Mucosa of descending colon (tissue), 3 donors: ENCODE results near the gene KATNB1. TPM values are rescaled to one million over a fixed set of nuclear protein-coding genes. Genes with fewer than 3 reads are reported as not detected.
A peak's percentile ranks its signal among the peaks of the same experiment; 100 is the strongest.

ENCODE experiments used
- ATAC-seq: fragments of 200-7000 bp; cut with Tn5 transposase; one replicate; pipeline ENCODE4 v1.9.1; 2020; ENCODE audit warnings: mild to moderate bottlenecking, moderate library complexity
- DNase-seq, 3 donors: peaks; one replicate each; pipeline ENCODE4 v3.0.0-alpha.2; 2020
- H3K36me3 ChIP-seq: fragments of 200-600 bp; one replicate; pipeline ENCODE4 v1.8.0; 2021; ENCODE audit warnings: low read depth, mild to moderate bottlenecking
- H3K4me1 ChIP-seq: fragments of 200-600 bp; one replicate; pipeline ENCODE4 v1.8.0; 2021; ENCODE audit warnings: low read depth, mild to moderate bottlenecking
- H3K4me3 ChIP-seq: fragments of 200-600 bp; one replicate; pipeline ENCODE4 v1.8.0; 2021; ENCODE audit warnings: mild to moderate bottlenecking
- H3K9me3 ChIP-seq: fragments of 200-600 bp; one replicate; pipeline ENCODE4 v1.8.0; 2021; ENCODE audit warnings: mild to moderate bottlenecking
- intact Hi-C, 2 donors: fragments of 100-400 bp; cut with DNase I in 1 of 2; cut with micrococcal nuclease in 1 of 2; formaldehyde crosslinking; loops; one replicate each; pipeline versions ENCODE4 v1.11.0 to v1.11.1; 2022; cut with DNase I, micrococcal nuclease
- total RNA-seq, 3 donors: library from RNA; stranded (reverse); fragmentation: NEBNext Ultra II Directional in 2 of 3; extraction: Animal tissue kit (Norgen Biotek cat#: 25700) in 2 of 3; gene quantifications; one replicate each; pipeline versions ENCODE4 v1.2.1 to v1.2.4, GENCODE V29; 2021 to 2023
- TF ChIP-seq, protein P1 (sequence below): fragments of 200-600 bp; IDR thresholded peaks from one replicate; pipeline ENCODE4 v1.8.0; 2022; ENCODE audit warnings: antibody characterized with exemption, mild to moderate bottlenecking
- donor health status: DM: no; HTN: no; CAD: no; lungs with moderate emphysema.
- donor health status: DM: no; HTN: no; CAD: no.
- donor health status: DM: no; HTN: yes; CAD: no.

The KATNB1 gene
- total RNA-seq, 3 donors from 2014 or later: 12.8 to 21.1 (median 17.9) TPM

DNA sequence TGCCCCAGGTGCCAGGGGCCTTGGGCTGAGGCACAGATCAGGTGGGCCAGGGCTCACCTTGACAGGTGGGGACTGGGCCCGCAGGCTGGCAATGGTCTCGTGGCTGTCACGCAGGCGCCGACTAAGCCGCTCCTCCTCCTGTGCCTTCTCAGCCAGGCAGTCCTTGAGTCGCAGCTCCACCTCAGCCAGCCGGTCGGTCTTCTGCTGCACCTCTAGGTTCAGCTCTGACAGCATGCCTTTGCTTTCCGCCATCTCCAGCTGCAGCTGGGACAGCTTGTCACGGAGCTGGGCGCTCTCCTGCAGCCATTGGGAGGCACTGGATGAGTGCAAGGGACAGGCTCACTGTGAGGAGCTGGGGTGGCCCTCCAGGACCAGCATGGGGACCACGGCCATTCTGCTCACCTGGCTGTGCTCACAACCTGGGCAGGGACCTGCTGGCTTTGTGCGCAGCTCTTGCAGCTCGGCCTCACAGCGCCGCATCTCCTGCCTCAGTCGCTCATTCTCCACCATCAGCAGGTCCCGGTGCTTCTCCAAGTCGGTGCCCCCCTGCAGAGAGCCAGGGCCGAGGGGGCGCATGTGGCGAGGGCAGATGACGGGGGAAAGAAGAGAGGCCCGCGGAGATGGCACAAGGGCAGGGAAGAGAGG, 35.7 kb downstream of the KATNB1 start:
- no peaks in the 10 kb centered on the region for H3K9me3 ChIP-seq
- intact Hi-C loops: no loop called here
- TF ChIP-seq, protein P1, sequence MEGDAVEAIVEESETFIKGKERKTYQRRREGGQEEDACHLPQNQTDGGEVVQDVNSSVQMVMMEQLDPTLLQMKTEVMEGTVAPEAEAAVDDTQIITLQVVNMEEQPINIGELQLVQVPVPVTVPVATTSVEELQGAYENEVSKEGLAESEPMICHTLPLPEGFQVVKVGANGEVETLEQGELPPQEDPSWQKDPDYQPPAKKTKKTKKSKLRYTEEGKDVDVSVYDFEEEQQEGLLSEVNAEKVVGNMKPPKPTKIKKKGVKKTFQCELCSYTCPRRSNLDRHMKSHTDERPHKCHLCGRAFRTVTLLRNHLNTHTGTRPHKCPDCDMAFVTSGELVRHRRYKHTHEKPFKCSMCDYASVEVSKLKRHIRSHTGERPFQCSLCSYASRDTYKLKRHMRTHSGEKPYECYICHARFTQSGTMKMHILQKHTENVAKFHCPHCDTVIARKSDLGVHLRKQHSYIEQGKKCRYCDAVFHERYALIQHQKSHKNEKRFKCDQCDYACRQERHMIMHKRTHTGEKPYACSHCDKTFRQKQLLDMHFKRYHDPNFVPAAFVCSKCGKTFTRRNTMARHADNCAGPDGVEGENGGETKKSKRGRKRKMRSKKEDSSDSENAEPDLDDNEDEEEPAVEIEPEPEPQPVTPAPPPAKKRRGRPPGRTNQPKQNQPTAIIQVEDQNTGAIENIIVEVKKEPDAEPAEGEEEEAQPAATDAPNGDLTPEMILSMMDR: no peak
- H3K36me3 ChIP-seq: no peaks in the 10 kb centered on the region
- DNase-seq (peak in 1 of 3 donors; percentile 21), ATAC-seq (no peak)
- H3K4me3 ChIP-seq: no peak overlapping the region
- no peaks in the 10 kb centered on the region for H3K4me1 ChIP-seq

DNA sequence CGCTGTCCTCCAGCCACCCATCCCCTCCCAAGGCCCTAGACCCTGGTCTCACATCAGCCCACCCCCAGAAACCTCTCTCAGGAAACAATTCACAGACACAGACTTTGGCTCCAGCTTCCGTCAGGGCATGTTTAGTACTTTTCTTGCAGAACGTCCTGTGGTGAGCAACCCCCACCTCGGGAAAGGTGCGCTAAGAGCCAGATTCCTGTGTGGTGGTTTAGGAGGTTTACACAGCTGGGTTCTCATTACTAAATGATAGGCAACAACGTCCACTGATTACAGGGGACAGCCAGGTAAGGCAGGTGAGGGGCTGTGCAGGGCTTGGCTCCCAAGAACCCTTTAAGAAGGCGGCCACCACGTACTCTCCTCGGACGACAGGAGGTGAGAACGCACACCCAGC, 37.4 kb downstream of the KATNB1 start:
- Histone ChIP-seq H3K4me1 (no peaks in the 10 kb centered on the region), H3K9me3 (no peaks in the 10 kb centered on the region), H3K4me3 (no peak overlapping the region), H3K36me3 (no peaks in the 10 kb centered on the region)
- intact Hi-C loops: no loop called here
- DNase-seq (peak in 1 of 3 donors; percentile 24), ATAC-seq (no peak)
- TF ChIP-seq, protein P1: no peak

DNA sequence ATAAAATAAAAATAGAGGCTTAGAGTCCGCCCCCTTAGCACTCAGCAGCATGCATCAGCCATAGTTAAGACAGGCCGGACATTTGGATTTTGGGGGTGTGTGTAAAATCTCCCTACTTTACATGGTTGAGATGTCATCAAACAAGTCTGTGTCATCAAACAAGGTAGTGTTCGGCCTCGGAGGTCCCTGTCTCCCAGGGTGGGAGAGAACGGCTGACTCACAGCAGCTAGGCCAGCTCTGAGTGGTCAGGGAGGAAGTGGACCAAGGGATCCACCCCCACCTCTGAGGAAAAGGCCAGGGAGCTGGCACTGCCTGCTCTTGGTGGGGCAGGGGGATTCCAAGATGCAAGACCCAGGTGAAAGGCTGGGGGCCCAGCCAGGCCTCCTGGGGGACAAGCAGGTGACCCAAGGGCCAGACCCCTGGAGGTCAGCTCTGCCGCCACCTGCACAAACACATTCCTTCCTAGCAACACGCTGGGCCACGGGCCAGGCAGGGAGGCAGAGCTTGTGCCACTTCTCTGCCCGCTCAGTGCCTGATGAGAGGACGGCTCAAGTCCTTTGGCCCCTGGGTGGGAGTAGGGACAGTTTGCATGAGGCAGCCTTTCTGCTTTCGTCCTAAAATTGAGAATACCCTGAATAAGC, 38.2 kb downstream of the KATNB1 start:
- DNase-seq: peak in 1 of 3 donors; percentile 1
- intact Hi-C loops: no loop called here
- Histone ChIP-seq H3K4me1 (no peaks in the 10 kb centered on the region), H3K9me3 (no peaks in the 10 kb centered on the region), H3K4me3 (no peak overlapping the region), H3K36me3 (no peaks in the 10 kb centered on the region)
- no peak for ATAC-seq
- TF ChIP-seq, protein P1: no peak

DNA sequence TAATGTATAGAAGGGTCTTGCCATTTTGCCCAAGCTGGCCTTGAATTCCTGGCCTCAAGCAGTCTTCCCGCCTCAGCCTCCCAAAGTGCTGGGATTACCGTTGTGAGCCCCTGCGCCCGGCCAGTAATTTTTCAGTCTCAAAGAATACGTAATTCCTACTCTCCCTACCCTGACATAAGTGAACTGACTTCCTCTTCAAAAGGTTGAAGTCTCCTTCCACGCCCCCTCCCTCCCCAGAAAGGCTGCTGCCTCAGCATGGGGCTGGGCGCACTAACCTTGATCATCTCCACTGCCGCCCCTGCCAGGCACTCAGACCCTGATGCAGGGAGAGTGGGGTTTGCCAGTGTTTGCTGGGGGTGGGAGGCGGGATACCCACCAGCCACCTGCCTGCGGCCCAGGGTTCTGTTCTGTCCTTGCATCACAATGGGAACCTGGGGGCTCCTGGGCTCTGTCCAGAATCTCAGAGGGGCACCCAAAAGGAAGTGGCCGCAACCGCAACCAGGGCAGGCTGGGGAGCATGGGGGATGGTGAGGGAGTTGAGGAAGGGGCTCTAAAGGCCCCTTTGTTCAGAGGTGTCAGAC, 39.2 kb downstream of the KATNB1 start:
- DNase-seq (peak in 1 of 3 donors; percentile 11), ATAC-seq (no peak)
- TF ChIP-seq, protein P1: no peak
- Histone ChIP-seq H3K9me3 (no peaks in the 10 kb centered on the region), H3K36me3 (no peaks in the 10 kb centered on the region), H3K4me1 (no peaks in the 10 kb centered on the region), H3K4me3 (no peak overlapping the region)
- intact Hi-C loops: no loop called here

DNA sequence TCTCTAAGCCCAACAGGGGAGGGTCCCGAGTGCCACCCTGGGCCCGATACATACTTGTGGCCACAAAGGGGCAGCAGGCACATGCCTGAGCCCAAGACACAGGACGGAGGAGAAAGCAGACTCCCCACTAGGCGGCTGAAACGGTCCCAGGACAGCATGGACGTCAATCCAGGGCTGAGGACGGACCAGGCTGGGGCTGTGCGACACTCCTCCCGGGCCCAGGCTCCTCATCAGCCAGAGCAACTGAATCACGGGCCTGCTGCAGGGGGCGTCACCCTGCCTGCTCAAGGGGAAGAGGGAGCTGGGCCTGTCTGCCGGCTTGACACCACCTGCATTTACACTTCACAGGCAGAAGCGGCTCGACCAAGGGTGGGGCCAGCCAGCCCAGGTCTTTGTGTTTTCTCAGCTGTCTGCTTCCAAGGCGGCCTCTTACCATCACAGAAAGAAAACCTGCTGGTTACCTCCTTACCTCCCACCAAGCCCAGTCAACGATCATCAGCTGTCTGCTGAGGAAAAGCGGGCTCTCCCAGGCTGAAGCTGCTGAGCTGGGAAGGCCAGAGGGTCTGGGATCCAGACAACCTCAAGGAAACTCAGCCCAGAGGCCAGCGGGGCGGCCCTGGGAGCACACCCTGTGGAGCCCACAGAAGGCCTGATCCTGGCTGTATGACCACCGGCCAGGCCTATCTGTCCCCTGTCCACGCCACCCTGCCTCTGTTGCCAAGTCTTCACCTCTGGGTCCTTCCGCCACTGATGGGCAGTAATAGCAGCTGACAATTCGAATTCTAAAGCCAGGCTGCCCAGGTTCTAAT, 40.3 kb downstream of the KATNB1 start:
- no peak overlapping the region for H3K4me3 ChIP-seq
- DNase-seq: peak; percentile 54 to 72 (median 66)
- H3K36me3 ChIP-seq: no peaks in the 10 kb centered on the region
- peak; percentile 92 for ATAC-seq
- TF ChIP-seq, protein P1: no peak
- intact Hi-C loops: no loop called here
- H3K9me3 ChIP-seq: no peaks in the 10 kb centered on the region
- no peaks in the 10 kb centered on the region for H3K4me1 ChIP-seq
